ENCODE data around the gene BICD1. TPM values are rescaled to one million over a fixed set of nuclear protein-coding genes. Genes with fewer than 3 reads are reported as not detected.

BICD1 gene
- total and polyA plus RNA-seq, 2 donors (not counting 1 experiment from before 2014, with no cell fraction given): 15.2 to 93.5 TPM

DNA sequence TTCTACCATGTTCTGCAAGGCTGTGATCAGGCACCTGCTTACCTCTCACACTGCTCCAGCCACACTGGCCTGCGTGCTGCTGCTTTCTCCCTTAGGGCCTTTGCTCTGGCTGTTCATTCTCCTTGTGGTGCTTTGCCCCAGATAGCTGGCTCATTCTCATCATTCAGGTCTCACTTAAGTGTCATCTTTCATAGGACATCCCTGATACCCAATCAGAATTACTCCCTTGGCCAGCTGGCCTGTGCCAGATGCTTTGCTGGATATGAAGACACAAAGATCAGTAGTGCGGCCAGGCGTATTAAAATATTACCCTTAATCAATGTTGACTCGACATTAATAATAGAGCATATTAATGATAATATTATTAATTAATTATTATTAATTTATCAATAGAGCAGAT is 148.9 kb downstream of the BICD1 start:
- Histone ChIP-seq H3K4me1 (ENCODE audit: control insufficient read depth in 2 of 2, insufficient read depth in 2 of 2, low read length in 2 of 2) (peaks cover 3 to 8% of the 10 kb centered on the region in 2 donors), H4K20me1 (ENCODE audit: control insufficient read depth, insufficient read depth, low read length, poor library complexity, severe bottlenecking) (no peaks in the 10 kb centered on the region), H3K79me2 (ENCODE audit: control insufficient read depth, insufficient read depth, low read length) (peaks cover 7% of the 10 kb centered on the region), H3K4me2 (replicated peaks; ENCODE audit: low read depth, low read length, poor library complexity, severe bottlenecking) (no peak overlapping the region), H3K9ac (ENCODE audit: low read length) (no peak overlapping the region), H3K27ac (ENCODE audit: low read length in 2 of 2) (no peak overlapping the region), H3K4me3 (ENCODE audit: control extremely low read depth in 1 of 5, extremely low read depth in 1 of 5, insufficient read depth in 1 of 5, low read depth in 2 of 5, low read length in 4 of 5) (no peak overlapping the region), H3K27me3 (replicated peaks in 1 of 4; ENCODE audit: control extremely low read depth in 1 of 4, control insufficient read depth in 3 of 4, insufficient read depth in 4 of 4, low read length in 3 of 4) (no peaks in the 10 kb centered on the region), H3K36me3 (replicated peaks in 1 of 2; ENCODE audit: control extremely low read depth in 1 of 2, control insufficient read depth in 1 of 2, extremely low read depth in 1 of 2, insufficient read depth in 2 of 2, low read length in 1 of 2) (peaks cover 0 to 4% of the 10 kb centered on the region in 2 experiments), H2AFZ (ENCODE audit: insufficient read depth, low read depth, low read length, poor library complexity, severe bottlenecking) (no peak overlapping the region), H3K9me3 (ENCODE audit: control extremely low read depth in 1 of 3, control insufficient read depth in 2 of 3, insufficient read depth in 1 of 3, low read length in 2 of 3) (peaks cover 1 to 7% (median 4%) of the 10 kb centered on the region in 3 donors)
- H3K27me3 Mint-ChIP-seq: no peaks in the 10 kb centered on the region
- intact Hi-C loops (cut with micrococcal nuclease): no loop called here
- peaks cover 5% of the 10 kb centered on the region for H3K9me3 Mint-ChIP-seq (ENCODE audit: insufficient read depth)
- POLR2A ChIA-PET: no interaction called here
- TF ChIP-seq EZH2 (IDR thresholded peaks at IDR 0.05; ENCODE audit: borderline replicate concordance, insufficient read depth, low read depth, low read length, poor library complexity, severe bottlenecking): no peak
- TF ChIP-seq, protein P1, sequence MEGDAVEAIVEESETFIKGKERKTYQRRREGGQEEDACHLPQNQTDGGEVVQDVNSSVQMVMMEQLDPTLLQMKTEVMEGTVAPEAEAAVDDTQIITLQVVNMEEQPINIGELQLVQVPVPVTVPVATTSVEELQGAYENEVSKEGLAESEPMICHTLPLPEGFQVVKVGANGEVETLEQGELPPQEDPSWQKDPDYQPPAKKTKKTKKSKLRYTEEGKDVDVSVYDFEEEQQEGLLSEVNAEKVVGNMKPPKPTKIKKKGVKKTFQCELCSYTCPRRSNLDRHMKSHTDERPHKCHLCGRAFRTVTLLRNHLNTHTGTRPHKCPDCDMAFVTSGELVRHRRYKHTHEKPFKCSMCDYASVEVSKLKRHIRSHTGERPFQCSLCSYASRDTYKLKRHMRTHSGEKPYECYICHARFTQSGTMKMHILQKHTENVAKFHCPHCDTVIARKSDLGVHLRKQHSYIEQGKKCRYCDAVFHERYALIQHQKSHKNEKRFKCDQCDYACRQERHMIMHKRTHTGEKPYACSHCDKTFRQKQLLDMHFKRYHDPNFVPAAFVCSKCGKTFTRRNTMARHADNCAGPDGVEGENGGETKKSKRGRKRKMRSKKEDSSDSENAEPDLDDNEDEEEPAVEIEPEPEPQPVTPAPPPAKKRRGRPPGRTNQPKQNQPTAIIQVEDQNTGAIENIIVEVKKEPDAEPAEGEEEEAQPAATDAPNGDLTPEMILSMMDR (IDR thresholded peaks at IDR 0.05): no peak
- 91% methylated on average over 1 of the region's 4 CpGs for WGBS (ENCODE audit: insufficient coverage)
- CTCF ChIA-PET: interaction anchor here (1.2 kb wide), 1 partner anchor 195 kb away, joined by 3 read pairs; no protein-coding TSS in a partner anchor
- no peak overlapping the region for H3K4me3 Mint-ChIP-seq
- ATAC-seq (ENCODE audit: low read depth) (no peak), DNase-seq (no peak)
- H3K27ac Mint-ChIP-seq: no peak overlapping the region
- peaks cover 28% of the 10 kb centered on the region for H3K4me1 Mint-ChIP-seq

DNA sequence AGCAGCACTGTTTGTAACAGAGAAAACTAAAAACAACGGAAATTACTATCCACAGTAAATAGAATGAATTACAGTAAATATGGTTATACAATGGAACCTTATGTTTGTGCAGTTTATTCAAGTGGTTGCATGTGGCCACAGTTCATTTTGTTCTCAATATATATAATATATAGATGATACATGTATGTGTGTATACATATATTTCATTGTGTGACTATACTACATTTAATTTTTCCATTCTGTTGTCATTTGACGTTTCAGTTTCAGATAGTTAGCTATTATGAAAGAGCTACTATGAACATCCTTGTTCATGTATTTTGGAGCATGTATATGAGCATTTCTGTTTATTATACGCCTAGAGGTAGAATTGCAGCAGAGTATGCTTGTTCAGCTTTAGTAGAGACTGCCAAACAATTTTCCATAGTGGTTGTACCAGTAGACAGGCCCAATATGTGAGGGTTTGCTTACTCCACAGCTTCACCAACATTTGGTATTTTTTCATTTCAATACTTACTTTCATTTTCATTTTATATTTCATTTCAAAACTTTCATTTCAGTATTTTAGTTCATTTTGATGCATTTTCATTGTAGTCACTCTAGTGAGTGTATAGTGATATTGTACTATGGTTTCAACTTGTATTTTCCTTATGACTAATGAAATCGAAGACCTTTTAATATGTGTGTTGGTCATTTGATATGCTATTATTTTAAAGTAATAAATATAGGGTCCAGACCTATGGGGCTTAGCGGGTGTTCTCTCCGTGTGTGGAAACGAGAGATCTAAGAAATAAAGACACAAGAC is 151.2 kb downstream of the BICD1 start:
- 93% methylated on average over 3 of the region's 7 CpGs for WGBS (ENCODE audit: insufficient coverage)
- Mint-ChIP-seq H3K27me3 (no peaks in the 10 kb centered on the region), H3K9me3 (ENCODE audit: insufficient read depth) (peaks cover 5% of the 10 kb centered on the region), H3K4me3 (no peak overlapping the region), H3K4me1 (peaks cover 31% of the 10 kb centered on the region), H3K27ac (no peak overlapping the region)
- TF ChIP-seq EZH2 (IDR thresholded peaks at IDR 0.05; ENCODE audit: borderline replicate concordance, insufficient read depth, low read depth, low read length, poor library complexity, severe bottlenecking): no peak
- TF ChIP-seq, protein P1 (IDR thresholded peaks at IDR 0.05): no peak
- peaks cover 19% of the 10 kb centered on the region for H3K79me2 ChIP-seq (ENCODE audit: control insufficient read depth, insufficient read depth, low read length)
- peaks cover 1 to 4% of the 10 kb centered on the region in 2 experiments for H3K36me3 ChIP-seq (replicated peaks in 1 of 2; ENCODE audit: control extremely low read depth in 1 of 2, control insufficient read depth in 1 of 2, extremely low read depth in 1 of 2, insufficient read depth in 2 of 2, low read length in 1 of 2)
- H4K20me1 ChIP-seq (ENCODE audit: control insufficient read depth, insufficient read depth, low read length, poor library complexity, severe bottlenecking): no peaks in the 10 kb centered on the region
- peaks cover 9 to 11% of the 10 kb centered on the region in 2 donors for H3K4me1 ChIP-seq (ENCODE audit: control insufficient read depth in 2 of 2, insufficient read depth in 2 of 2, low read length in 2 of 2)
- H3K9me3 ChIP-seq (ENCODE audit: control extremely low read depth in 1 of 3, control insufficient read depth in 2 of 3, insufficient read depth in 1 of 3, low read length in 2 of 3): peaks cover 1 to 7% (median 4%) of the 10 kb centered on the region in 3 donors
- H3K4me2 ChIP-seq (replicated peaks; ENCODE audit: low read depth, low read length, poor library complexity, severe bottlenecking): no peak overlapping the region
- H3K27ac ChIP-seq (ENCODE audit: low read length in 2 of 2): no peak overlapping the region
- no peak for ATAC-seq (ENCODE audit: low read depth)
- H3K27me3 ChIP-seq (replicated peaks in 1 of 4; ENCODE audit: control extremely low read depth in 1 of 4, control insufficient read depth in 3 of 4, insufficient read depth in 4 of 4, low read length in 3 of 4): no peaks in the 10 kb centered on the region
- ChIA-PET POLR2A (no interaction called here), CTCF (interaction anchor here (0.6 kb wide), 1 partner anchor 626 kb away, joined by 3 read pairs; no protein-coding TSS in a partner anchor)
- no peak for DNase-seq
- no peak overlapping the region for H3K4me3 ChIP-seq (ENCODE audit: control extremely low read depth in 1 of 5, extremely low read depth in 1 of 5, insufficient read depth in 1 of 5, low read depth in 2 of 5, low read length in 4 of 5)
- intact Hi-C loops (cut with micrococcal nuclease): no loop called here
- H2AFZ ChIP-seq (ENCODE audit: insufficient read depth, low read depth, low read length, poor library complexity, severe bottlenecking): no peak overlapping the region
- no peak overlapping the region for H3K9ac ChIP-seq (ENCODE audit: low read length)
